Measurements from ENCODE around the gene ADGRE1. TPM values are rescaled to one million over a fixed set of nuclear protein-coding genes. Genes with fewer than 3 reads are reported as not detected.

The ADGRE1 gene
- total RNA-seq, 1 experiment from 2014 or later: 0.26 TPM

DNA sequence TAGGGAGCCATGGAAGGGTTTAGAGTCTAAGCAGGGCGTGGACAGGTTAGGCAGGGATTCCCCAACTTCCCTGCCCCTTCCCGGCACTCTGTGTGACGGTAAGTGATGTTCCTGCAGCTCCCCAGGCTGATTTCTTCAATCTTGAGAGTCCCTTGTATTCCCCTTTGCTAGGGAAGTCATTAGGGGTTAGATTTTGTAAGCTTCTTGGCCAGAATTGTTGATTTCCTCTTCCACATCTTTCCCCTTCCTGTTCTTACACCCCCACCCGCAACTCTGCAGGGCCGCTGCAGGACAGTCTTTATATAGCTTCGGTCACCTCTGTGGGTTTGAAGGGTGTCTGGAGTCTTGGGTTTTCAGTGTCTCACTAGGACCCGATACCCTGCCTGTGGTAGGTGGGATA, 10.6 kb upstream of the ADGRE1 start:
- DNase-seq (ENCODE audit: low read depth): no peak

- DNase-seq (ENCODE audit: low read depth): no peak
Observed at GRCh38 chr19:6877766-6878165, 9.6 kb upstream of the ADGRE1 start.

DNA sequence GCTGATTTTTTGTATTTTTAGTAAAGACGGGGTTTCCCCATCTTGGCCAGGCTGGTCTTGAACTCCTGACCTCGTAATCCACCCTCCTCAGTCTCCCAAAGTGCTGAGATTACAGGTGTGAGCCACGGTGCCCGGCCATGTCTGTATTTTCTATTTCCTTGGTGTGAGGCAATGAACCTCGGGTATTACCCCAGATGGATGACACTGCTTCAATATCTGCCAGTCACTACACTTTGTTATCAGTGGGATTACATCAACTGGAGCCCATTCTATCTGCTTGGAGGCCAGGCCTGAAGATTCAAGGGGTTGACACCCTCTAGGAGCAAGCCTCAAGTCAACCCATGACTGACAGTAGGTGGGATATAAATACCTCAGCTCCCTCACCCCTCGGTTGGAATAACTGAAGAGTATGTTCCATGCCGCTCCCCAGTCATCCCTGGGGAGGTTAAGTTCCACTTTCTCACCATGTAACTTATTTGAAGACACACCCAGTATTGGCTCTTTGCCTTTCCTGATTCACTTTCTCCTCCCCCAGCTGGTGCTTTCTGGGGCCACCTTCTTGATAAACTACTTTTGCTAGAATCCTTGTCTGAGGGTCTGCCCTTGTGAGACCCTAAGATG, 992 bp upstream of the ADGRE1 start:
- no peak for DNase-seq (ENCODE audit: low read depth)

DNA sequence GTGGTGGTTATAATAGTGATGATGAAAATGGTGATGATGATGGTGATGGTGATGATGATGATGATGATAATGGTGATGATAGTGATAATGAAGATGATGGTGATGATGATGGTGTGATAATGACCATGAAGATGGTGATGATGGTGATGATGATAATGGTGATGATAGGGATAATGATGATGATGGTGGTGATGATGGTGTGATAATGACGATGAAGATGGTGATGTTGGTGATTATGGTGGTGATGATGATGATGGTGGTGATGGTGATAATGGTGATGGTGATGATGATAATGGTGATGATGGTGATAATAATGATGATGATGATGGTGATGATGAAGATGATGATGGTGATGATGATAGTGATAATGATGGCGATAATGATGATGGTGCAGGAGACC, 1.6 kb downstream of the ADGRE1 start:
- no peak for DNase-seq (ENCODE audit: low read depth)

DNA sequence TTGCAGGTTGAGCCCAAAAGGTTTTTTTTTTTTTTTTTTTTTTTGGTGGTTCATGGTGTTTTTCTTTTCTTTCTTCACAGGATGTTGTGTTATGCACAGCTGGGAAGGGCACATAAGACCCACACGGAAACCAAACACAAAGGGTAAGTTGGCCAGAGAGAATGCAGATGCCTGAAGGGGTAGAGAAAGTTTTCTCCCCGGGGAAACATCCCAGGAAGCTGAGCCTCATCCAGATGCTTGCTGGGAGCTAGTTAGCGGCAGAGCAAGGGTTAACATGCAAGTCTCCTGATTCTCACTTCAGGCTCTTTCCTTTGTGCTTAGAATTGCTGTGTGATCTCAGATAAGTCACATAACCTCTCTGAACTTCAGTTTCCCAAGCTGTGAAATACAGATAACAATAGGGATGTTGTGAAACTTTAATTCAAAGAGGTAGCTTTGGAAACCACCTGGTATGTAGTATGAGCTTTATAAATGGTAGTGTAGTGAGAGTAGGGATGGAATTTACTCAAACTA, 3.1 kb downstream of the ADGRE1 start:
- DNase-seq (ENCODE audit: low read depth): no peak

DNA sequence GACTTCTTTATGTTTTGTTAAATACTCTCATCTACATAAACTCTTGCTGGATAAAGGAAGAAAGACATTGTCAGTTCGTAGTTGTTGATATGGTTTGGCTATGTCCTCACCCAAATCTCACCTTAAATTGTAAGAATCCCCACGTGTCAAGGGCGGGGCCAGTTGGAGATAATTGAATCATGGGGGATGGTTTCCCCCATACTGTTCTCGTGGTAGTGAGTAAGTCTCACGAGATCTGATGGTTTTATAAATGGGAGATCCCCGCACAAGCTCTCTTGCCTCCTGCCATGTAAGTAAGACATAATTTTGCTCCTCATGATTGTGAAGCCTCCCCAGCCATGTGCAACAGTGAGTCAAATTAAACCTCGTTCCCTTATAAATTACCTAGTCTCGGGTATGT, 3.6 kb downstream of the ADGRE1 start:
- no peak for DNase-seq (ENCODE audit: low read depth)

DNA sequence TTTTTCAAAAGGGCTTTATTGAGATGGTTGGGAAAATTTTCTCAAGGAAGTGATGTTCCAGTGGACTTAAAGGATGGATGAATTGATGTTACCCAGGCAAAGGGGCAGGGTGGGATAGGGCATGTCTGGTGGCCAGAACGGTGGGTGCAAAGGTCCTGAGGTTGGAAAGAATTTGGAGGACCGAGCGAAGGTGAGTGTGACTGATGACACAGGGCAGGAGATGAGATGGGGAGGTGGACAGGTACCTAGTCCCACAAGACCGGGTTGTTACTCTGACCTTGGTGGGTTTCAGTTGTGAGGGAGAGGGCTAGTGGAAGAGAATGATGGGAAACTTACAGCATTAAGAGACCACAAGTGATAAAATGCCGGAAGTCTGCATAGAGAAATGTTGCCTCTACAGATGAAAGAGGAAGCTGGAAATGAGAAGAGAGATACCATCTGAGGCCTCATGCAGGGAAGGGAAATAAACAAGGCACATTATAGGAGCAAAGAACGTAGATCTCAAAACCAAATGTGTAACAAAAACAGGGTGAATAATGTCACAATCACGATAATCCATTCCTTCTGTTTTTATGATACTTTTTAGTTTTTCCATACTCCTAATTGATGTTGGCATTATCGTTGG, 4.5 kb downstream of the ADGRE1 start:
- no peak for DNase-seq (ENCODE audit: low read depth)

- DNase-seq (ENCODE audit: low read depth): no peak
Observed at GRCh38 chr19:6894313-6894712, 6.9 kb downstream of the ADGRE1 start.

DNA sequence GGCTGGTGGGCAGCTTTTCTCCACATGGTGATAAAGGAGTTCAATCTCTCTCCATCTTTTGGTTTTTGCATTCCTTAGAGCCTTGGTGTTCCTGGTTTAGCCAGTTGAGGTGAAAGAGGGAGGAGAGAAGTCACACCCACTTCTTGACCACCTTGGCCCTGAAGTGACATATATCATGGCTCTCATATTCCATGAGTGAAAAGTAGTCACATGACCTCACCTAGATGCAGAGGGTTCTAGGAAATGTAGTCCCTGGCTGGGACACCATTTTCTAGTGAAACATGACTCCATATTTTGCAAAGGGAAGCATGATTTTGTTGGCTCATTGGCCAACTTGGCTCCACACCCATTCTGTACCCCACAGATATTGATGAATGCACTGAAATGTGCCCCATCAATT, 16.1 kb downstream of the ADGRE1 start:
- no peak for DNase-seq (ENCODE audit: low read depth)

DNA sequence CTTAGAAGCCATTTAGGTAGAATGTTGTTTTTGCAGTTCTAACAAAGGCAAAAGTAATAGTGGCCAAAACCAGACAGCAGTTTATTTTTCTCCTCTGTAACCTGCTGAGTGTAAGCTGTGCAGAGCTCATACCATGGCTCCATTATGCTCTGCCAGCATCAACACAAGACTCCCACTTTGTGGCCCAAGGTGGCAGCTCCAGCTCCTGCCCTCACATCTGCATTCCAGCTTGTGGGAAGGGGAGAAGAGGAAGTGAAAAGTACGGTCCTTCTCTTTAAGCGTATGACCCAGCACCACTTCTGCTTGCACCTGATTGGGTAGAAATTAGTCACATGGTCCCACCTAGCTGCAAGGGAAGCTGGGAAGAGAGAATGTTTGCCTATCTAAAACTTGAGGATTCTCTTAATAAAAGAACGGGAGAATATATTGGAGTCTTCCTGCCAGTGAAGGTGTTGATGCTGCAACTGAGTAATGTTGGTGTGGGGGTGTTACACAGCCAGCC, 19.2 kb downstream of the ADGRE1 start:
- no peak for DNase-seq (ENCODE audit: low read depth)

GRCh38 chr19:6911523-6911922, 24.1 kb downstream of the ADGRE1 start:
- no peak for DNase-seq (ENCODE audit: low read depth)

- DNase-seq (ENCODE audit: low read depth): no peak
Observed at GRCh38 chr19:6914321-6914720, 26.9 kb downstream of the ADGRE1 start.

GRCh38 chr19:6916952-6917351, 29.6 kb downstream of the ADGRE1 start:
- no peak for DNase-seq (ENCODE audit: low read depth)

DNA sequence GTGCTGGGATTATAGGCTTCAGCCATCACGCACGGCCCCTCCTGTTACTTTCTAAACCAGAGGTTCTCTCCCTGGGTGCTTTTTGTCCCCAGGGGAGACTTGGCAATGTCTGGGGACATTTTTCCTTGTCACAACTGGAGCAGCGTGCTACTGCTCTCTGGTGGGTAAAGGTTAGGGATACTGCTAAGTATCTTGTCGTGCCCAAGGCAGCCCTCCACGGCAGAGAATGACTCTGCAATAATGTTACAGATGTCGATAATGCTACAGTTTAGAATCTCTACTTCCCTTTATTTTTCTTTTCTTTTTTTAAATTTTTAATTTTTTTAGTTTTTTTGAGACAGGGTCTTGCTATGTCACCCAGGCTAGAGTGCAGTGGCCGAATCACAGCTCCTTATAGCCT, 38.0 kb downstream of the ADGRE1 start:
- DNase-seq (ENCODE audit: low read depth): no peak

GRCh38 chr19:6925801-6926751, 38.7 kb downstream of the ADGRE1 start:
- DNase-seq (ENCODE audit: low read depth): peak; percentile 51

DNA sequence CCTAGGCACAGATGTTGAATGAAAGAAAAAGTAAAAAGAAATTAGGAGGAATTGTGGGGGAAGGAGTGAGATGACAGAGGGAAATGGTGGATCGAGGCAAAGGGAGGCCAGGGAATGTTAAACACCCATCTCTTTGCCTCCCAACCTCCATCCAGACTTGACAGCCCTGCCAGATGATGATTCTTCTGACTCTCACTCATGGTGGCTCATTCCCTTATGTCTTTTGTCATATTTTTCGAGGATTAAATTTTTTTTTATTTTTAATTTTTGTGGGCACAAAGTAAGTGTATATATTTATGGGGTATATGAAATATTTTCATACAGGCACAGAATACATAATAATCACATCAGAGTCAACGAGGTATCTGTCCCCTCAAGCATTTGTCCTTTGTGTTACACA, 42.8 kb downstream of the ADGRE1 start:
- DNase-seq (ENCODE audit: low read depth): no peak

DNA sequence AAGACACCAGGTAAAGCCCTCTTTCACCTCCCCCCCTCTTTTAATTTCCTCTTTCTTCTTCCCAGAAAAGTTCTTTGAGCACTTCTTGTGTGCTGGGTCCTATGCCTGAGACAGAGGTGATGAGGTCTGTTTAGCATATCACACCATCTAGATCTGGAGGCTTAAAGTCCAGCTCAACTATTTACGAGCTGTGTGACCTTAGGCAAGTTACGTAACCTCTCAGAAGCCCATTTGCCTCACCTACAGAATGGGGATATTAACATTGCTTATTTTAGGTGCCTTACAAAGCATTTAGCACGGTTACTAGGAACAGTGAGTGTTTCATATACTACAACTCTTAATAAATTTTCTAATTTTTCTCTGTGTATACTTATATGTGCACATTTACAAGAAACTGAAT, 47.7 kb downstream of the ADGRE1 start:
- DNase-seq (ENCODE audit: low read depth): no peak

GRCh38 chr19:6935618-6936017, 48.2 kb downstream of the ADGRE1 start:
- DNase-seq (ENCODE audit: low read depth): no peak

- no peak for DNase-seq (ENCODE audit: low read depth)
Observed at GRCh38 chr19:6945733-6946132, 58.4 kb downstream of the ADGRE1 start.

DNA sequence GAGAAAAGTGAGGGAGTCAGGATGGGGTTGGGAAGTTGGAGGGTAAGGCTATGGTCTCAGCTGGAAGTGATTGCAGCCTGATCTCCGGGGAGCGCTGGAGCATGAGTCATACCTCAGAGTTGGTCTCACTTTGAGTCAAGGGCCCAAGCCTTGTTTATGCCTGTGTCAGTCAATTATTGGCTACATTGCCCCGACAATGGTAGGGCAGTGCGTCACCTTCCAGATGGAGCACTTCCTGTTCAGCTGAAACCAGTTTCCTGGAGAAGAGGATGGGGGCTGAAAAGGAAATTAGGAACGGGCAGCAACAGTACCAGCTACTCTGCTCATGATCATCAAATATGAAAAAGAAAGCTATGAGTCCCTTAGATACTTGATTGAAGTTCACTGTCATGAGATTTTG, 60.4 kb downstream of the ADGRE1 start:
- DNase-seq (ENCODE audit: low read depth): peak; percentile 67

GRCh38 chr19:6948884-6949283, 61.5 kb downstream of the ADGRE1 start:
- no peak for DNase-seq (ENCODE audit: low read depth)

- DNase-seq (ENCODE audit: low read depth): no peak
Observed at GRCh38 chr19:6952956-6953355, 65.6 kb downstream of the ADGRE1 start.
